Measurements from ENCODE around the gene APLF.
A peak's percentile ranks its signal among the peaks of the same experiment; 100 is the strongest.
"Not testable (repeated sequence)": the region's sequence is repeated elsewhere in the genome, so short reads cannot be mapped to it uniquely, and the experiment has no call there.

The APLF gene

DNA sequence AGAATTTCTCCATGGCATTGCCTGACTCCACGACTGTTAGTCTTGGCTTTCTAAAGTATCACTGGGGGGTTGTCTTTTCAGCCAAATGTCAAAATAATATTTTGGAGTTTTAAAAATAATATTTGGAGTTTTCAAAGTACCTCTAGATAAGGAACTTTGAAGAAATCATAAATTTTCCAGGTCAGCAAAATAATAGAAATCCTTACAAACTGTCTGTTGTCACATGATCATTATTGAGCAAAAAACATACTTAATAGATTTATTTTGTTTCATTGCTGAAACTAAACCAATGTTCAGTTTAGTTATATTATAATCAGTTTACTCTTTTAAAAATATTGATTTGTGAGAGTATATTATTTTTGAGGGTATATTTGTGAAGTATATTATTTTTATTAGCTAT, 85.7 kb downstream of the APLF start:
- TF ChIP-seq POLR2A (IDR thresholded peaks at IDR 0.05; ENCODE audit: low read length) (no peak), GATA1 (IDR thresholded peaks at IDR 0.05; ENCODE audit: low read depth, low read length) (no peak)
- DNase-seq, result no peak

DNA sequence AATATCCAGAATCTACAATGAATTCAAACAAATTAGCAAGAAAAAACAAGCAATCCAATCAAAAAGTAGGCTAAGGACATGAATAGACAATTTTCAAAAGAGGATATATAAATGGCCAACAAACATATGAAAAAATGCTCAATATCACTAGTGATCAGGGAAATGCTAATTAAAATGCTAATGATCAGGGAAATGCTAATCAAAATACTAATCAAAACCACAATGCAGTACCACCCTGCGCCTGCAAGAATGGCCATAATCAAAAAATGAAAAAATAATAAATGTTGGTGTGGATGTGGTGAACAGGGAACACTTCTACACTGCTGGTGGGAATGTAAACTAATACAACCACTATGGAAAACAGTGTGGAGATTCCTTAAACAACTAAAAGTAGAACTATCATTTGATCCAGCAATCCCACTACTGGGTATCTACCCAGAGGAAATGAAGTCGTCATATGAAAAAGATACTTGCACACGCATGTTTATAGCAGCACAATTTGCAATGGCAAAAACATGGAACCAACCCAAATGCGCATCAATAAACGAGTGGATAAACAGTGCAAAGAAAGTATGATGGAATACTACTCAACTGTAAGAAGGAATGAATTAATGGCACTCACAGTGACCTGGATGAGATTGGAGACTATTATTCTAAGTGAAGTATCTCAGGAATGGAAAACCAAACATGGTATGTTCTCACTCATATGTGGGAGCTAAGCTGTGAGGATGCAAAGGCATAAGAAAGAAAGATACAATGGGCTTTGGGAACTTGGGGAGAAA, 88.2 kb downstream of the APLF start:
- not testable (repeated sequence) for DNase-seq

DNA sequence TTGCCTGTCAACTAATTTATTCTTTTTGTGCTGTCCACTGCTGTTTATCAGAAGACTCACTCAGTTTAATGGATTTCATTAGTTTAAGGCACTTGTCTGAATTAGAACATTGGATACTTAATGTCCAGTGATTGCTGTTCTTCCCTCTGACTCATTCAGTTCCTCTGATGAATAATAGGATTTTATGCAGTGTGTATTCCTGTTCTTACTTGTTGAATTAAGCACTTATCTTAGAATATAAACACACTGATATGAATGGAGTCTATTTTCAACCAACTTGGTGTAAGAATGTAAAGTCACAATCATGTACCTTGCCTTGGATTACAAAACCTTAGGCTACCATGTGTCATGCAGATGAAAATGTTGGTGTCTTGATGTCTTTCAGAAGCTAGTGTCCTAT, 89.0 kb downstream of the APLF start:
- no peak for TF ChIP-seq GATA1 (IDR thresholded peaks at IDR 0.05; ENCODE audit: low read depth, low read length)
- no peak for TF ChIP-seq POLR2A (IDR thresholded peaks at IDR 0.05; ENCODE audit: low read length)
- no peak for DNase-seq

DNA sequence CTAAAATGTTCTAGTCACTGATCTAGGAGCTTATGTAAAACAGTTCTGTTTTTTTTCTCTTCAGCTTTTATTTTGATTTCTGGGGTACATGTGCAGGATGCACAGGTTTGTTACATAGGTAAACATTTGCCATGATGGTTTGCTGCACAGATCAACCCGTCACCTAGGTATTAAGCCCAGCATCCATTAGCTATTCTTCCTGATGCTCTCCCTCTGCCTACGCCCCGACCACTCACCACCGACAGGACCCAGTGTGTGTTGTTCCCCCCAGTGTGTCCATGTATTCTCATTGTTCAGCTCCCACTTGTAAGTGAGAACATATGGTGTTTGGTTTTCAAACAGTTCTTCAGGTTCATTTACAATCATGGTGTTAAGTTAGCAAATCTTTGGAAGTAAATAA, 91.2 kb downstream of the APLF start:
- DNase-seq, result no peak
- no peak for TF ChIP-seq POLR2A (IDR thresholded peaks at IDR 0.05; ENCODE audit: low read length)
- no peak for TF ChIP-seq GATA1 (IDR thresholded peaks at IDR 0.05; ENCODE audit: low read depth, low read length)

DNA sequence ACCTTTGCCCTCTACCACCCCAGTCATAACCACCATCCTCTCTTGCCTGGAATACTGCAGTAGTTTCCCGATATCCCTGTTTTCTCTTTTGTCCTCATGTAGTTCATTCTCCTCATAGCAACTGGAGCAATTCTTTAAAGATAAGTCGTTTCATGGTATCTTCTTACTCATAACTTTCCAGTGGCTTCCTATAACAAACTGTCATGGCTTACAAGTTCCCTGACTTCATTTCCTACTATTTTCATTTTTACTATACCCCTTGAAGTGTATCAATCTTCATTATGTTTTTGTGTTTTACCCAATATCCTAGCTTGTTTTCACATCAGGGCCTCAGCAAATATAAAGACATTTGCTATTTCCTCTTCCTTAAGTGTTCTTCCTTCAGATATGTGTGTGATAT, 92.3 kb downstream of the APLF start:
- TF ChIP-seq GATA1 (IDR thresholded peaks at IDR 0.05; ENCODE audit: low read depth, low read length), result no peak
- no peak for TF ChIP-seq POLR2A (IDR thresholded peaks at IDR 0.05; ENCODE audit: low read length)
- DNase-seq, result no peak

DNA sequence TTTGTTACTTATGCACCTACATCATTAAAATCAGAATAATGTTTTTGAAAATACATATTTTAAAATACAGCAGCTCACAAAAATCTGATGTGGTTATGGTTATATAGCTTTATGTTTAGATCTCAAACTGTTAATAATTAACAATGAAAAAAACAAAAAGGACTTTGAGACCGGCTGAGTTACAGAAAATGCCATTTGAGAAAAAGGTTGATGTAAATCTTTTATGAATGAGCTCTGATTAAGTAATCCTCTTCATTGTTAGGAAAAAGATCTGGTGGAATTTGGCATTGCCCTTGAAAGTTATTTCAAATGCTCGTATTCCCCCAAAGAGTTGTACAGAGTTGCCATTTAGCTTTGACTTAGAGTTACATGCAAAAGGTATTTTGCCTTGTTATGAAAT, 93.2 kb downstream of the APLF start:
- TF ChIP-seq POLR2A (IDR thresholded peaks at IDR 0.05; ENCODE audit: low read length) (no peak), GATA1 (IDR thresholded peaks at IDR 0.05; ENCODE audit: low read depth, low read length) (no peak)
- DNase-seq, result no peak

DNA sequence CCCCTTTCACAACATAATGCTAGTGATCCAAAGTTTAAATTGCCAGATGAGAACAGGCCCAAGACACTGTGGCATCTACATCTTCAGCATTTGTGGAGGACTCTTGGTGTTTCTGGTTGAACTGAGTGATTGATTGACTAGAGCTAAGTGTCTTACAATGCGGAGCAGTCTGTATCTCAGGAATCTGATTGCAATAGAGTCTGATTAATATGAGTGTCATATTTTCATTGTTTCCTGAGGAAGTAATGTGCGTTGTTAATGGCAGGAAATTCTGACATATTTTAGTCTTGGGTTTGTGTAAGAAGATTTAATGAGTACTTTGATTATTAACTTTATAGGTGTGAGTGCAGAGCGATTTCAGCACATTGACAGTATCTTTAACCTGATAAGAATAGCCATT, 94.0 kb downstream of the APLF start:
- TF ChIP-seq POLR2A (IDR thresholded peaks at IDR 0.05; ENCODE audit: low read length), result no peak
- TF ChIP-seq GATA1 (IDR thresholded peaks at IDR 0.05; ENCODE audit: low read depth, low read length), result no peak

DNA sequence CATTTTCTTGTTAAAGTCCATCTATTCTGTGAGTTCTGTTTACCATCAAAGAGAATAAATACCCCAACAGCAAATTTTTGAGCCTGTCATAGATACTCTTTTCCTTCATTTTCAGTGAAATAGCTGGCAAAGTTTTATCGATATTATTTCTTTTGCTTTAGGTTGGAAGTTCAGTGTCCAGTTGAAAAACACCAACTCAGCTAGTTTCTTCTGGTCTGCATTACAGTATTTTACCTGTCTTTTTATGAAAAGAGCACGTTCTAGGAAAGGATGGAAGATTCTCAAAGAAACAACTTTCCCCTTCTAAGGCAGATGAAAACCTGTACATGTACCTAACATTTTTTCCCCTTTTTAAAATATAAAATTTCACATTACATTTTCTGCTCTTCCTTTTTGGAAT, 95.5 kb downstream of the APLF start:
- DNase-seq, result no peak
- TF ChIP-seq GATA1 (IDR thresholded peaks at IDR 0.05; ENCODE audit: low read depth, low read length) (no peak), POLR2A (IDR thresholded peaks at IDR 0.05; ENCODE audit: low read length) (no peak)

More for the DNA sequence above, 94.0 kb downstream of the APLF start:
- no peak for DNase-seq

DNA sequence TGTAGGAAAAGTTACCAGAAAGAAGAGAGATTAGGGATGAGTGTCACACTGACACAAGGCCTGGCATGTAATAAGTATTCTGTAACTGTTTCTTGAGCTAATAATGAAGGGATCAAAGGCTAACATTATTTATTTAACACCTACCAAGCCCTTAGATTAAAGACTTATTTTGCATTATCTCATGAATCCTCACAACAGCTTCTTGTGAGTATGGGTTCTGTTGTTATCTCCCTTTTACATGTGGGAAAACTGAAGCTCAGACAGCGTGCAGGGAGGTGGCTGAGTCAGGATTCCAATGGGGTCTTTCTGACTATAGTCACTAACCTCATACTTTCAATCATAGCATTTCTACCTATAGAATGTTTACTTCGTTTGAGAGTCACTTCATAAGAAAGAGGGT, 97.0 kb downstream of the APLF start:
- peak; percentile 57 to 75 for DNase-seq
- TF ChIP-seq POLR2A (IDR thresholded peaks at IDR 0.05; ENCODE audit: low read length) (no peak), GATA1 (IDR thresholded peaks at IDR 0.05; ENCODE audit: low read depth, low read length) (no peak)

DNA sequence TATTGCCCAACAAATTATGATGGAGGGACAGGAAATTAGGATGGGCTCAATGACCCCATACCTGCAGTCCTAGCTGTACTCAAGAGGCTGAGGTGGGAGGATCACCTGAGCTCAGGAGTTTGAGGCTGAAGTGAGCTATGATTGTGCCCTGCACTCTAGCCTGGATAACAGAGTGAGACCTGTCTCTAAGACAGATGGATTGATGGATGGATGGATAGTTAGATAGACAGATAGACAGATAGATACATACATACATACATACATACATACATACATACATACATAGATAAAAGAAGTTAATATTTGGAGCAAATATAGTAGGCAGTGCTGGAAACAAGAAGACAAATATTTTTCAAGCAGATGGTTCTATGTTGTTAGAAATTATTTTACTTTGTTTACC, 97.9 kb downstream of the APLF start:
- no peak for TF ChIP-seq POLR2A (IDR thresholded peaks at IDR 0.05; ENCODE audit: low read length)
- DNase-seq, result no peak

DNA sequence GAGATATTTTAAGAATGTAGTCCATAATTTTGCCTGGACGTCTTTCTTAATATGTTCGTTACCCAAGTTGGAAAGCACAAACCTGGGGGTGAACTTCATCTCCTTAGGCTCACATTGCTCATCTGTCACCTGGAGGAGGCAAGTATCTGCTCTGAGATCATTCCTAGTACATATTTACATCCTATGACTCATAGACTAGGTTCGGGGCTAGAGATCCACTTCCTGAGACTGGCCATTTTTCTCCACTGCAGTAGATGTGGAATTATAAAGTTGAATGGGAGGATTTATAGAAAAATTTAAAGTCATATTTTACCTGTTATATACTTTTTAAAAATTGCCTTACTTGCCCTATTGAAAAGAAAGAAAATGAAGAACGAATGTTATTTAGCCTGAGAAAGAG, 98.5 kb downstream of the APLF start:
- DNase-seq, result peak in 1 of 2 experiments; percentile 24
- TF ChIP-seq POLR2A (IDR thresholded peaks at IDR 0.05; ENCODE audit: low read length) (no peak), GATA1 (IDR thresholded peaks at IDR 0.05; ENCODE audit: low read depth, low read length) (no peak)

DNA sequence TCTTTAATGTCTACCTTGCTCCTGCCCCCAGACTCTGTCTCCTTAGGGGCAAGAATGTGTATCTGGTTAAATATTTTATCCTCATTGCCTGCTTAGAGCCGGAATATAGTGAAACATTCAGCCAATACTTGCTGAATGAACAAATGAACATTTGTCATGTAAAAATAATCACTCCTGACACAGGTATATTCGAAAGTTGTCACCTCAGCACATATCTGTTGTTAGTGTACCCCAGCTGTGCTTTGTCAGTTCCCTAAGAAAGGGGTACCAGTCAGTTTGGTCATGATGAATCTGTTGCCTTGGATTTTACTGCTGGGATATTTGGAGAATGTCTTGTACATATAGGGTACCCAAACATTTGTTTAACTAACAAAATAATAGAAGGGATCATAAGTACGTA, 99.0 kb downstream of the APLF start:
- no peak for TF ChIP-seq POLR2A (IDR thresholded peaks at IDR 0.05; ENCODE audit: low read length)
- no peak for DNase-seq

DNA sequence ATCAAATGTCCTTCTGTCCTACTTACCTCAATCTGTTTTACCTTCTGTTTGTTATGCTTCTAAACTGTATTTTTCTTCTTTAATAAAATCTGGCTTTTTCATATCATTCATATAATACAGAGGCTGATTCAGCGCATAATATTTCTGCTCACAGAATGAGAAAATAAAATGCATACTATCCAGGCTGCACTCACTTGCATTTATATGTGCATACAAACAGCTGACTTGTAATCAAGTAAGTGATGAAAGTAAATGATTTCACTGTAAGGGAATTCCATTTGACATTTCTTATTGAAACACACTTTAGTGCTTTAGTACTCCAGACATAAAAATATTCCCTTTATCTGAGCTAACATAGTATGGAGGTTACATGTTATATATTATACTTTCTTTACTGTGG, 100.7 kb downstream of the APLF start:
- no peak for DNase-seq
- TF ChIP-seq POLR2A (IDR thresholded peaks at IDR 0.05; ENCODE audit: low read length), result no peak
- no peak for TF ChIP-seq GATA1 (IDR thresholded peaks at IDR 0.05; ENCODE audit: low read depth, low read length)

DNA sequence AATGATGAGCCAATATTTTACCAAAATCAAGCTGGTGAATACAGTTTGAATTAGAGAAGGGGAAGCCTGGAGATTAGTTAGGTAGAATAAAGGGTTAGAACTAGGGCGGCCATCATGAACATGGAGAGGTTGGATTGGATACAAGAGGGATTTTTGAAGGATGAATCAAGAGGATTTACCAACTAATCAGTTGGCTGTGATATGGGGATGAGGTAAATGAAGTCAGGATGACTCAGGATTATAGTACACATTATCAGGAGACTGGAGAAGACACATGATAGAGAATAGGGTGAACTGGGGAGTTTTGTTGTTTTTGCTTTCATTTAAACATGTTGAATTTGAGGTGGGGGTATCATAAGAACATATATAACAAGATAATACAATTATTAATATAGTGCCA, 102.2 kb downstream of the APLF start:
- TF ChIP-seq POLR2A (IDR thresholded peaks at IDR 0.05; ENCODE audit: low read length) (no peak), GATA1 (IDR thresholded peaks at IDR 0.05; ENCODE audit: low read depth, low read length) (no peak)
- DNase-seq, result no peak

DNA sequence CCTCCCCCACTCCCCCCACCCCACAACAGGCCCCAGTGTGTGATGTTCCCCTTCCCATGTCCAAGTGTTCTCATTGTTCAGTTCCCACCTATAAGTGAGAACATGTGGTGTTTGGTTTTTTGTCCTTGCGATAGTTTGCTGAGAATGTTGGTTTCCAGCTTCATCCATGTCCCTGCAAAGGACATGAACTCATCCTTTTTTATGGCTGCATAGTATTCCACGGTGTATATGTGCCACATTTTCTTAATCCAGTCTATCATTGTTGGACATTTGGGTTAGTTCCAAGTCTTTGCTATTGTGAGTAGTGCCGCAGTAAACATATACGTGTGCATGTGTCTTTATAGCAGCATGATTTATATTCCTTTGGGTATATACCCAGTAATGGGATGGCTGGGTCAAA, 103.0 kb downstream of the APLF start:
- not testable (repeated sequence) for DNase-seq

DNA sequence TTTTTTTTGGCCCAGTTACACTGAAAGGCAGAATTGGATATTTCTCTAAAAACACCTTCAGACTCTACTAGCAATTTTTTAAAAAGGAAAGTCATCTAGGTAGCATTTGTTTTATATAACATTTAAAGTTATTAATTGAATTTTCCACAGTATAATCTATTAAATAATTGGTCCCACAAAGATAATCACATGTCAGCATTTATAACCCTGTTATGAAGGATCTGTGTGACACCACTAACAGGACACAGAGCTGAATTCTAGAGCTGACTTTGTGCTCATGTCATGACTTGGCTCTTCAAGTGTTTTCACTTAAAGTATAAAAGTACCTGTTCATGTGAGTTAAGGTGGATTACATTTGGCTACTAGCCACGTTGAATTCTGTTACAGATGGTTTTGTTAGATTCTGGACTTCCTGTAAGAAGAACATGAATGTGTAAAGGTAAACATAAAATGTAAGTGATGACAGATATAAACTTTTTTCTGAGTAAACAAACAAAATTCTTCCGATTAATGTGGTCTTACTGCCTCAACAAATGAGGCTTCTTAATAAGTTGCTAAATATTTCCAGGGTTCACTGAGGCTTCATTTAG, 106.9 kb downstream of the APLF start:
- DNase-seq, result no peak
- TF ChIP-seq GATA1 (IDR thresholded peaks at IDR 0.05; ENCODE audit: low read depth, low read length) (no peak), POLR2A (IDR thresholded peaks at IDR 0.05; ENCODE audit: low read length) (no peak)

Measured in erythroblast (primary cell).